HK-2 (cell line): ENCODE measurements around the gene GPATCH1.
"Not testable (repeated sequence)": the region's sequence is repeated elsewhere in the genome, so short reads cannot be mapped to it uniquely, and the experiment has no call there.

ENCODE experiments used
- DNase-seq: peaks from one replicate; pipeline ENCODE4 v3.0.0-alpha.2; 2018; ENCODE audit not compliant: unreplicated experiment

Gene GPATCH1, protein sequence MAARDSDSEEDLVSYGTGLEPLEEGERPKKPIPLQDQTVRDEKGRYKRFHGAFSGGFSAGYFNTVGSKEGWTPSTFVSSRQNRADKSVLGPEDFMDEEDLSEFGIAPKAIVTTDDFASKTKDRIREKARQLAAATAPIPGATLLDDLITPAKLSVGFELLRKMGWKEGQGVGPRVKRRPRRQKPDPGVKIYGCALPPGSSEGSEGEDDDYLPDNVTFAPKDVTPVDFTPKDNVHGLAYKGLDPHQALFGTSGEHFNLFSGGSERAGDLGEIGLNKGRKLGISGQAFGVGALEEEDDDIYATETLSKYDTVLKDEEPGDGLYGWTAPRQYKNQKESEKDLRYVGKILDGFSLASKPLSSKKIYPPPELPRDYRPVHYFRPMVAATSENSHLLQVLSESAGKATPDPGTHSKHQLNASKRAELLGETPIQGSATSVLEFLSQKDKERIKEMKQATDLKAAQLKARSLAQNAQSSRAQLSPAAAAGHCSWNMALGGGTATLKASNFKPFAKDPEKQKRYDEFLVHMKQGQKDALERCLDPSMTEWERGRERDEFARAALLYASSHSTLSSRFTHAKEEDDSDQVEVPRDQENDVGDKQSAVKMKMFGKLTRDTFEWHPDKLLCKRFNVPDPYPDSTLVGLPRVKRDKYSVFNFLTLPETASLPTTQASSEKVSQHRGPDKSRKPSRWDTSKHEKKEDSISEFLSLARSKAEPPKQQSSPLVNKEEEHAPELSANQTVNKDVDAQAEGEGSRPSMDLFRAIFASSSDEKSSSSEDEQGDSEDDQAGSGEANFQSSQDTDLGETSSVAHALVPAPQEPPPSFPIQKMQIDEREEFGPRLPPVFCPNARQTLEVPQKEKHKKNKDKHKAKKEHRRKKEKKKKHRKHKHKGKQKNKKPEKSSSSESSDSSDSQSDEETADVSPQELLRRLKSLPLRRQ

DNA sequence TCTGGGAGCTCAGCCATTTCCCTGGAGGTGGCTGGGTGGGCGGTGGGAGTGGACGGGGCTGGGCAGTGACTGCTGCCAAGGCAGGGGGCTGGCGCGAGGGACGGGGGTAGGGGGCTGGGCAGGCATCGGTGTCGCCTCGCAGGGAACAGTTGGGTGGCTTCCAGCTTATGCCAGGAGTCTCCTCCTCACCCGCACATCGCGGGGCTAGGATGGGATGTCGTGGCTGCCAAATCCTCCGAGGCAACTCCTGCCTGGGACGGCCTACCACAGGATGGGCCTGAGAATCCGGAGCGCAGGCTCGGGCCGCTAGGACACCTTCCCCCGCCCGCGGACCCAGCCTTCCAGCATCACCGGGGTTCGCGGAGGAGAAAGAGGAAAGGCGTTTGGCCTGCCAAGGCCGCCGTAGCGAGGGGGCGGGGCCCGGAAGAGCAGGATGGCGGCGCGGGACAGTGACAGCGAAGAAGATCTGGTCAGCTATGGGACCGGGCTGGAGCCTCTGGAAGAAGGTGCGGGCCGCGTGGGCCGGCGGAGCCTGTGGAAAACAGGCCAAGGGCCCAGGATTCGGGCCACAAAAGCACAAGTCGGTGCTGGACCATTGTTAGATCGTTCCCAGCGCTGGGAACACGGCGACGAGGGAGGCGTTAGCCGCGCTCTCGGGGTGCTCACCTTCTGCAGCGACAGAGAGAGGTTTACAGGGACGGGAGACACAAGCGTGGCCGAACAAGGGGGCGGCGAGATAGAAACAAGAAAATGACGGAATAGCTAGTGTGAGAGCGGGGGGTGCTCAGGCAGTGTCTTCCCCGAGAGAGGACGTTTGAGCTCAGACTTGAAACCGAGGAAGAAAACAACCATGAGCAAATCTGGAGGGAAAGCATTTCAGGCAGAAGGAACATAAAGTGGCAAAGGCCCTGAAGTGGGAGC is at the start of gene GPATCH1:
Gene GPATCH1 (plus strand): TSS at position 421 of the 921 bp plus-strand sequence. CDS start 13 bp downstream, at position 434.
- DNase-seq: peak; percentile 90

DNA sequence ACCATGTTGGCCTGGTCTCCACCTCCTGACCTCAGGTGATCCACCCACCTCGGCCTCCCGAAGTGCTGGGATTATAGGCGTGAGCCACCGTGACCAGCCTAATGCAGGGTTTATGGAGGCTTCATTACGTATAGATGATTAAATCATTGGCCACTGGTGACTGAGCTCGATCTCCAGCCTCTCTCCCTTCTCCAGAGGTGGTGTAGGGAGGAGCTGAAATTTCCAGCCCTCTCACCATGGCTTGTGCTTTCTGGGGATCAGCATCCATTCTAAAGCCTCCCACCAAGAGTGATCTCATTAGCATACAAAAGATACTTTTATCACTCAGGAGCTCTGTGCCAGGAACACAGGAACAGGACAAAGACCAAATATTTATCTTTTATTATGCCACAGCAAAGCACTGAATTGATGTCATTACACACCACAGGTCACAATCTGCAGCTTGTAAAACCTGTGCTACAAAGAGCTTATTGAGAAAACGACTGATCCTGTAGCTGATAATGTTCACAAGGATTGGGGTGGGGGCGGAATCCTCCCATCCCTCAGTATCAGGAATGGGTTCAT is 48.7 kb upstream of the GPATCH1 start:
- no peak for DNase-seq

DNA sequence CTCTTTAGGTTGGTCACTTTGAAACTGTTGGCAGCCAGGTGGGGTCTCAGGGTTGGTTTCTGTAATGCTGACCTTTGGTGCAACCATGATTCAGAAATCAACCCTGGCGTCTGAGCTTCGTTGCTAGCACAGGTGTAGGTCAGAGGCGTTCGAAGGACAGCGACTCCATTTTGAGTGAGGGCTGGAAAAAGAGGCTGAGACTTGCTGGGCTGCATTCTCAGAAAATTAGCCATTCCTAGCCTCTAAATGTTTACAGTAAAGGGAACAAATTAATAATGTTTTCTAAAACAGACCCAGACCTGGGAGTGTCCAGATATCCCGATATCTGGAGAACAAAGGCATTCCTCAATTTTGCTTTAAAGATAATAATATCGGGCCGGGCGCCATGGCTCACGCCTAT is 45.5 kb upstream of the GPATCH1 start:
- DNase-seq: no peak

DNA sequence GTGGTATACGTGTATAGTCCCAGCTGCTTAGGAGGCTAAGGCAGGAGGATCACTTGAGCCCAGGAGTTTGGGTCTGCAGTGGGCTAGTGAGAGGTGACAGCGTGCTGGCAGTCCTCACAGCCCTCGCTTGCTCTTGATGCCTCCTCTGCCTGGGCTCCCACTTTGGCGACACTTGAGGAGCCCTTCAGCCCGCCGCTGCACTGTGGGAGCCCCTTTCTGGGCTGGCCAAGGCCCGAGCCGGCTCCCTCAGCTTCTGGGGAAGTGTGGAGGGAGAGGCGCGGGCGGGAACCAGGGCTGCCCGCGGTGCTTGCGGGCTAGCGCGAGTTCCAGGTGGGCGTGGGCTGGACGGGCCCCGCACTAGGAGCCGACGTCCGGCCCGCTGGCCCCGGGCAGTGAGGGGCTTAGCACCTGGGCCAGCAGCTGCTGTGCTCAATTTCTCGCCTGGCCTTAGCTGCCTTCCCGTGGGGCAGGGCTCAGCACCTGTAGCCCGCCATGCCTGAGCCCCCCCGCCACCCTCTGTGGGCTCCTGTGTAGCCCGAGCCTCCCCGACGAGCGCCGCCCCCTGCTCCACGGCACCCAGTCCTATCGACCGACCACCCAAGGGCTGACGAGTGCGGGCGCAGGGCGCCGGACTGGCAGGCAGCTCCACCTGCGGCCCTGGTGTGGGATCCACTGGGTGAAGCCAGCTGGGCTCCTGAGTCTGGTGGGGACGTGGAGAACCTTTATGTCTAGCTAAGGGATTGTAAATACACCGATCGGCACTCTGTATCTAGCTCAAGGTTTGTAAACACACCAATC is 44.4 kb upstream of the GPATCH1 start:
- not testable (repeated sequence) for DNase-seq

DNA sequence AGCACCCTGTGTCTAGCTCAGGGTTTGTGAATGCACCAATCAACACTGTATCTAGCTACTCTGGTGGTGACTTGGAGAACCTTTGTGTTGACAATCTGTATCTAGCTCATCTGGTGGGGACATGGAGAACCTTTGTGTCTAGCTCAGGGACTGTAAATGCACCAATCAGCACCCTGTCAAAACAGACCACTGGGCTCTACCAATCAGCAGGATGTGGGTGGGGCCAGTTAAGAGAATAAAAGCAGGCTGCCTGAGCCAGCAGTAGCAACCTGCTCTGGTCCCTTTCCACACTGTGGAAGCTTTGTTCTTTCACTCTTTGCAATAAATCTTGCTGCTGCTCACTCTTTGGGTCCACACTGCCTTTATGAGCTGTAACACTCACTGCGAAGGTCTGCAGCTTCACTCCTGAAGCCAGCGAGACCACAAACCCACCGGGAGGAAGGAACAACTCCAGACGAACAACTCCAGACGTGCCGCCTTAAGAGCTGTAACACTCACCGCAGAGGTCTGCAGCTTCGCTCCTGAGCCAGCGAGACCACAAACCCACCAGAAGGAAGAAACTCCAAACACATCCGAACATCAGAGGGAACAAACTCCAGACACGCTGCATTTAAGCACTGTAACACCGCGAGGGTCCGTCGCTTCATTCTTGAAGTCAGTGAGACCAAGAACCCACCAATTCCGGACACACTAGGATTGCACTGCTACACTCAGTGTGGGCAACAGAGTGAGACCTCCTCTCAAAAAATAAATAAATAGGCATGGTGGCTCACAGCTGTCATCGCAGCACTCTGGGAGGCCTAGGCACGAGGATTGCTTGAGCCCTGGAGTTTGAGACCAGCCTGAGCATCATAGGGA is 43.6 kb upstream of the GPATCH1 start:
- not testable (repeated sequence) for DNase-seq

DNA sequence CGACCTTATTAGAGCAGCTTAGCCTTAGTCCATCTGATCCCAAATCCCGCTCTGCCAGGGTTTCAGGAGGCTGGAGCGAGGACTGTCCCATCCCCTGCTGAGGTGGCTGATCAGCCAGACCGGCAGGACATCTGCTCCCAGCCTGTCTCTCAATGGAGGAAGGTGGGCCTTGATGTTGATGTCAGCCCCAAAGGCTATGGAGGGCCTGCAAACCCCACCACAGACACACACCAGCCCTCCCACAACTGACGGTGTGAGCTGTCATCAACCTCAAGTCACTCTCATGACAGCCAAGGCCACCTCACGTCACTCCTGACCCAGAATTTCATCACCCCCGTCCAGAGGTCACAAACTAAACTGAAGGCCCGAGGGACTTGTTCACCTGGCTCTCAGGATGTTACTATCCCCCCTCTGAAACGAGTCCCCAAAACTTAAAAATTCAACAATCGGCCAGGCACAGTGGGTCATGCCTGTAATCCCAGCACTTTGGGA is 41.8 kb upstream of the GPATCH1 start:
- no peak for DNase-seq

DNA sequence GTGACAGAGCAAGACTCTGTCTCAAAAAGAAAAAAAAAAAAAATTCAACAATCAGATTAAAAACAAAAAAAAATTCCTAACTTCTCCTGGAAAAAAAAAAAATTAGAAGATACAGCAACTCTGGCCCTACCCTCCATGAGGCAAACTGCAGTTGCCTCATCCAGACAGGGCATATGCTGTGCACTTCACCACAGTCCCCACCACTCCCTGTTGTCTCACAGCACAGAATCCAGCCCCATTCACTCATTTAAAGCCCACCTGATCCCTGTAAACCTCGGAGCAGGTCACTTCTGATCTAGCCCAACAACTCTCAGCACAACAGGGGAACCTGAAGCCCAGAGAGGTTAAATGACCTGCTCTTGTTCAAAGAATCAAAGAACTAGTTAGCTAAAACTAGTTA is 41.2 kb upstream of the GPATCH1 start:
- no peak for DNase-seq

DNA sequence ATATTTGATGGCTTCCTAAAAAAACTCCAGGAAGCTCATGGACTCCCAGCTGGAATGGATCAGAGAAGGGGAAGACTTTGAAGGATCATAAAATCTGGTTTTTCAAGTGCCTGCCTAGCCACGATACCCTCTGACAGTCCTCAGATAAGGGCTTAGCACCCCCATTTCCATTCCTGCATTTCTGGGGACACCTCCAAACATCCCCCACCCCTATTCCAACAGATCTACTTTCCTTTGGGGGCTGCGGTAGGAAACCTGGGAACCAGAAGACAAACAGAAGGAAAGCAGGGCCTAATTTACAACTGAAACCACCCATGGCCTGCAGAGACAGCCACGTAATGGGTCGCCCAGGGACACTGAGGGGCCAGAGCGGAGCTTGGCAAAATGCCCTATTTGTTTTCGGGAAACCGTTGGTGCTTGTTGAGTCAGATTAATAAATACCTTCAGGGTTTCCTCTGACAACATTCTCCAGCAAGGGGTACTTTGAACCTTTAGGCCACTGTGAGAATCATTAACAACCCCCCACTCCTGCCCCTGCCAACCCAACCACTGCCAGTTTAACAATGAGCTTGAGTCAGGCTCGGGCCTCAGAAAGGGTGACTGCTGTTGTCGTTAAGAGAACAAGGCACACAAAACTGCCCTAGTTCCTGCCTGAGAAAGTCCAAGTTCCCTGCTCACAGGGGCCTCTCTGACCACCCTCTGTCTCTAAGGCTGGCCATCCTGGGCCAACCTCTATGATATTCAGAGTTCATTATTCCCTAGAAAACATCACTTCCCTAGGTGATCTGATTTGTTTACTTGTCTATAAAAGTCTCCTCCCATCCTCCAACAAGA is 39.8 kb upstream of the GPATCH1 start:
- DNase-seq: peak; percentile 82

DNA sequence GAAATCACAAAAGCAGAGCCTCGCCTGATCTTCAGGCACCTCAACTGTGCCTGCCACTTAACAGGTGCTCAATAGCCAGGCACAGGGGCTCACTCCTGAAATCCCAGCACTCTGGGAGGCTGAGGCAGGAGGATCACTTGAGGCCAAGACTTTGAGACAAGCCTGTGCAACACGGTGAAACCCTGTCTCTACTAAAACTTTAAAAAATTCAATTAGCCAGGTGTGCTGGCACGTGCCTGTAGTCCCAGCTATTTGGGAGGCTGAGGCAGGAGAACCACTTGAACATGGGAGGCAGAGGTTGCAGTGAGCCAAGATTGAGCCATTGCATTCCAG is 39.2 kb upstream of the GPATCH1 start:
- DNase-seq: not testable (repeated sequence)

DNA sequence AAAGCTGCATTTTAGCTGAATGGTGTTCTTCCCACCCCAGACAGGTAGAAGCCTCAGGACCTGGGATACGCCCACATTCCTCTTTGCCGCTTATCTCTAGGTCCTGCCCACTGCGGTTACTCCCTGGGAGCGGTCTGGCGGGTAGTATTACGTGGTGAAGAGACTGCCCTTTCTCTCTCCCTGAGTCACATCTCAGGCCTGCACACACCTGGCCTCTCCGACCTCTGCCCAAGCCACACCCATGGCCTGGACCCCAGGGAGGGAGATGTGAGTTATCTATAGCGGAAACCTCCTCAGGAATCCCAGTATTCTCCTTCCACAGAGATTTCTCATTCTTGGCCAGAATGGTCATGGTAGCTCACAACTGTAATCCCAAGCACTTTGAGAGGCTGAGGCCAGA is 33.6 kb upstream of the GPATCH1 start:
- DNase-seq: no peak

DNA sequence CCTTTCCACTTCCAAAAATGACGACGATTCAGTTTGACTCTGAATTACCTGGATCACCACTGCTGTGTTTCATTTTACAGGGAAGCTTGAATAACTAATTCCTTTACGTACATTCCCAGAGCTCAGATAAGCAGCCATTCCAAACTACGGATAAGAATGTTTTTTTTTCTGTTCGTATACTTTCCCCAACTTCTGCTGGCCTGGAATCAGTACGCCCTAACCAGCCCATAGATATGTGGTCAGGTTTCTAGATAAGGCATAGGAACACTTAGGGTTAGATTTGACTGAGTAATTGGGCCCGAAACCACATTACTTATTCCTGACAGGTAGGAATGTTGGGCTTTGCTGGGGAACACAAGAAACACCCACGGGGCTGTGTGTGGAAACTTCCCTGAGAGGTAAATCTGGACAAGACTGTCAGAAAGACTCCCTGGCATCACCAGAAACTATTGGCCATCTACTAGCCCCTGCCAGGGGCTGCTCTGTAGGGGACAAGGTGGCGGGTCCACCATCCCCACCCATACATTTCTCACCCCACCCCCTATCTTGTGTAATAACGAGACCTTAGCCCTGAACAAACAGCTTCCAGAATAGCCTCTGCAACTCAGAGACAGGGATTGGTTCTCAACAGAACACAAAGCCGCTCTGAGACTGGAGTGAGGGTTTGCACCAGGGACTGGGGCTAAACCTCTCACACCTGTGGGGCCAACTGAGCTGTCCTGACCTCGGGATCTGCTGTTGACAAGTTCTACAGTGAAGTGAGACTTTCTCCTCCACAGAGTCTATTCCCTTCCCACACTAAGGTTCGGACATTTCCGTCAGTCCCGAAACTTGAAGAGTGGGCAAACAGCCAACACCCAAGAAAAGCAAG is 31.9 kb upstream of the GPATCH1 start:
- no peak for DNase-seq

DNA sequence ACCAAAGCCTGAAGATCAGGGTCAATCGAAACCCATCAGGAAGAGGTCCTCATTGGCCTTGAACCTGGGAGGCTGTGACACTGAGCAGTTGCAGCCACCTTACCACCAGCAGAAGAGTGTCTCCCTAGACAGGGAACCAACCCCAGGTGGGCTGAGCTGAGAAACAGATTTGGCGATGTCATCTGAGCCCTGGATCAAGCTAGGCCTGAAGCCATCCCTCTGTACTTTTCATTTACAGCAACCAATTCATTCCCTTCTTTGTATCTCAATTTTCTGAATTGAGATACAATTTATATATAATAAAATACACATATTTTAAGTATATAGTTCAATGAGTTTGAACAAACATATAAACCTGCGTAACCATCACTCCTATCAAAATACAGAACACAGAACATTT is 30.9 kb upstream of the GPATCH1 start:
- DNase-seq: no peak

DNA sequence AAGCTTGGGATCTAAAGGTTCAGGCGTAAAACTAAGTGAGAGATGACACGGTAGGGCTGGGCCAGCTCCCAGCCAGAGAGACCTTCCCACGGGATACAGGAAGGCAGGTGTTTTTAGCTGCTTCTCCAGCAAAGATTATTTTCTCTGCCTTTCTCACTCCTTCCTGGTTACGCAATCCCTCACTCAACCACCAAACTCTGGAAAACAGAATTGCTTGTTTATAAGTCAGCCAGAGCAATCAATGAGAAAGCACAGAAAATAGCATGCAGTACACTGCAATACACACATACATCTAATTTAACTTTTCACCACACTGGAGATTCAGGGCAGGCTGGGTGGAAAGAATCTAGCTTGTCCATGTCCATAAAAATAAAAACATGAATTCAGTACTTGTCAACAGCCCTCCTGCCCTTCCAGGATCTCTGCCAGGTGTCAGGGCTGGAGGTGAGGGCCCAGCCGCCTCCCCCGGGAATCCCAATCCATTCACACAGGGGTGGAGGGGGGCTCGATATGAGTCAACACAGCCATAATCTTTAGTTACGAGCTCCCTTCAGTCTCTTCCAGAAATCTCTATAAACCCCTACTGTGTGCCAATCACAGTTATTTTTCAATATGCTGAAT is 28.5 kb upstream of the GPATCH1 start:
- DNase-seq: no peak

DNA sequence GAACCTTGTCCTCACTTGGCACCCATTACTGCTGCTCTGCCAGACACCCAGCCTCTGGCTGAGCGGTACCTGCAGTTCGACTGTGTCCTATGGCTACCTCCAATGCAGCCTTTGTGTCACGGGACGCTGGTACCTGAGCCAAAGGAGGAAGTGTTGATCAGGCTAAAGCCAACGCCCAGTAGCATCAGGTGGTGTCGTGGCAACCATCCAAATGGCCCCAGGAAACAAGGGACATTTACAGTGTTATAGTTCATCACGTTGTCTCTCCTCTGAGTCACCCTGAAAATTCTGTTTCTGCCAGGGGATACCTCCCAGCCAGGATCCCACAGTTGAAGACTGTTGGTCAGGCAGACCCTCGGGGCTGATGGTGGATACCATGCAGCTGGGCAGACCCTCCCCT is 26.4 kb upstream of the GPATCH1 start:
- DNase-seq: no peak

DNA sequence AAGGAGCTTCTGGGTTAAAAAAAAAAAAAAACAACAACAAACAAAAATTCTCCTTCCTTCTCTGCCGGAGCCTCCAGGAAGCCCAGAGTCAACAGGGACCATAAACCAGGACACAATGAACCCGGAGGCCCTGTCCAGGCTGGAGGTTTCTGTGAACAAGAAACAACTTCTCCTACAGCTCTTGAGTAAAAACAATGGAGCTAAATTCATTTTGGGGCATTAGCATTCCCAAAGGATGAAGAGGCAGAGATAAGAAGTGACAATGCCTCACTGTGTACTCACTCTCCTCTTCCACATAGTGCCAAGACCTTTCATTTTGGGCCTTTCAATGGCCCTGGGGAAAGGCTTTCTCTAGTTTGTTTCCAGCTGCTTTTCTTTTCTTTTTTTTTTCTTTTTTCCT is 25.3 kb upstream of the GPATCH1 start:
- DNase-seq: no peak

DNA sequence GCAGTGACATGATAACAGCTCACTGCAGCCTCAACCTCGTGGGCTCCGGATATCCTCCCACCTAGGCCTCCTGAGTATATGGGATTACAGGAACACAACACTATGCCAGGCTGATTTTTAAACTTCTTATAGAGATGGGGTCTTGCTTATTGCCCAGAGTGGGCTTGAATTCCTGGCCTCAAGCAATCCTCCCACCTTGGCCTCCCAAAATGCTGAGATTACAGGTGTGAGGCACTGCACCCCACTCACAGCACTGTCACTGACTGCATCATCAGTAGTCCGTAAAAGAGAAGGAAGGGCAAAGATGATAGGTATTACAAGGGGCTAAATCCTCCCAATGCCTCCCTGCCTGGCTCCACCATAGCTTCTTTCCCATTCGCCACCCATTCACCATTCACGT is 20.4 kb upstream of the GPATCH1 start:
- DNase-seq: no peak

DNA sequence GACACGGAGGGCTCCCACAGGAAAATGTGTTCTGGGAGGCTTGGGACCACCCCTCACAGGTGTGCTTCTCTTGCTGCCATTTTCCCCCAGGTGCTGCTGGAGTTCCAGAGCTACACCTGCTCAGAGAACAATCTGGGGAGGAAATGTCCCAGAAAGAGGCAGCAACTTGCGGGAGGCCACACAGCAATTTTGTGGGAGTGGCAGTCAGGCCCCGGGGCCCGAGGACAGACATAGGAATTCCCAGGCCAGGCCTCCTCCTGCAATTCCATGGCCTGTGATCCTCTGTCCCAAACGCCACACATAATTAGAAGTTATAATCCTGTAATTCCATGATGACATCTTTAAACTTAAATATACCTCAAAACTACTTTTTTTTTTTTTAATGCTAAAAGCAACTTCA is 18.1 kb upstream of the GPATCH1 start:
- no peak for DNase-seq
